Right lobe of liver (tissue), 6 donors: ENCODE results near the gene MAFF. TPM values are rescaled to one million over a fixed set of nuclear protein-coding genes. Genes with fewer than 3 reads are reported as not detected.

Experiments used
- ATAC-seq, 4 donors: fragments of 200-7000 bp; cut with Tn5 transposase; one replicate each; pipeline ENCODE4 v1.9.1; 2020; ENCODE audit warnings: mild to moderate bottlenecking in 4 of 4, moderate library complexity in 4 of 4
- DNase-seq, 3 donors: peaks; one replicate each; pipeline ENCODE4 v3.0.0-alpha.2; 2020
- H3K27ac ChIP-seq, 3 donors: fragments of 200-600 bp; one replicate each; pipeline ENCODE4 v1.8.0; 2022
- H3K27me3 ChIP-seq, 2 donors: fragments of 200-600 bp; one replicate each; pipeline ENCODE4 v1.8.0; 2022
- H3K36me3 ChIP-seq, 4 donors: fragments of 200-600 bp; sonication (generic) in 1 of 4; one replicate each; pipeline versions ENCODE4 v1.5.1 to v1.8.0; 2017 to 2022; ENCODE audit warnings: control low read depth in 1 of 4
- H3K4me1 ChIP-seq, 4 donors: fragments of 200-600 bp; sonication (generic) in 1 of 4; one replicate each; pipeline versions ENCODE4 v1.5.1 to v1.8.0; 2017 to 2022; ENCODE audit warnings: control low read depth in 1 of 4
- H3K4me3 ChIP-seq, 3 donors: fragments of 200-600 bp; one replicate each; pipeline ENCODE4 v1.8.0; 2022
- H3K9me3 ChIP-seq, 4 donors: fragments of 200-600 bp; sonication (generic) in 1 of 4; one replicate each; pipeline versions ENCODE4 v1.5.1 to v1.8.0; 2017 to 2022; ENCODE audit warnings: control low read depth in 1 of 4
- CTCF ChIP-seq, 4 donors: fragments of 200-600 bp in 3 of 4; fragments of 450-650 bp in 1 of 4; IDR thresholded peaks; one replicate each; pipeline versions ENCODE4 v1.5.1 to v1.8.0; 2016 to 2022; ENCODE audit warnings: antibody characterized with exemption in 4 of 4, mild to moderate bottlenecking in 2 of 4
- POLR2A ChIP-seq: fragments of 450-650 bp; IDR thresholded peaks from one replicate; pipeline ENCODE4 v1.6.1; 2017; ENCODE audit warnings: antibody characterized with exemption, mild to moderate bottlenecking
- WGBS: methylation state at CpG from one replicate; pipeline ENCODE4 v1.1.6; 2018; ENCODE audit warnings: low coverage, low lambda C conversion rate; ENCODE audit not compliant: insufficient coverage; ENCODE audit errors: missing lambda C conversion rate; 5-methylcytosine and 5-hydroxymethylcytosine counted together
- intact Hi-C, 2 donors: fragments of 100-400 bp; cut with DNase I; formaldehyde crosslinking; loops; one replicate each; pipeline versions ENCODE4 v1.11.2 to v1.14.1; 2022
- total RNA-seq, 6 experiments: library from RNA; depleted of rRNA in 2 of 6; stranded (reverse); fragments of >200 nt in 2 of 6; fragmentation: NEBNext Ultra II Directional in 3 of 6; extraction: Animal tissue kit (Norgen Biotek cat#: 25700) in 3 of 6; gene quantifications; one replicate each; pipeline versions ENCODE4 v1.1.0 to v1.2.4, GENCODE V29; 2016 to 2023
- donor health status: DM: no; HTN: yes; CAD: no.
- donor health status: DM: no; HTN: no; CAD: no.
- donor health status: DM: no; HTN: no; CAD: no.
- donor health status: DM: no; HTN: yes; CAD: no.
- donor health status: DM: no; HTN: yes; CAD: no.

Gene MAFF
- total RNA-seq, 6 experiments from 2014 or later = 2.6 to 30.6 (median 11.0) TPM

- ATAC-seq = no peak
- 17% methylated on average over 1 of the region's 3 CpGs for WGBS
- no peak for TF ChIP-seq CTCF (IDR thresholded peaks at IDR 0.05)
- TF ChIP-seq POLR2A = no peak
- H3K27me3 ChIP-seq = no peaks in the 10 kb centered on the region
- no peak overlapping the region for H3K4me3 ChIP-seq
- peak overlapping the region in 1 of 3 donors; percentile 1 for H3K27ac ChIP-seq
- H3K36me3 ChIP-seq = peaks cover 0 to 10% (median 2%) of the 10 kb centered on the region in 4 donors
- H3K9me3 ChIP-seq = no peaks in the 10 kb centered on the region
- intact Hi-C loops = loop anchor here in 1 of 2 donors (10.0 kb wide), 1 partner anchor 64 kb away; no protein-coding TSS in a partner anchor
- H3K4me1 ChIP-seq = no peaks in the 10 kb centered on the region
- DNase-seq = no peak
Observed at GRCh38 chr22:38228326-38228872, 26.6 kb downstream of the MAFF start.

- 9% methylated on average over 1 of the region's 14 CpGs for WGBS
Observed at GRCh38 chr22:38228873-38229740, 27.3 kb downstream of the MAFF start.

DNA sequence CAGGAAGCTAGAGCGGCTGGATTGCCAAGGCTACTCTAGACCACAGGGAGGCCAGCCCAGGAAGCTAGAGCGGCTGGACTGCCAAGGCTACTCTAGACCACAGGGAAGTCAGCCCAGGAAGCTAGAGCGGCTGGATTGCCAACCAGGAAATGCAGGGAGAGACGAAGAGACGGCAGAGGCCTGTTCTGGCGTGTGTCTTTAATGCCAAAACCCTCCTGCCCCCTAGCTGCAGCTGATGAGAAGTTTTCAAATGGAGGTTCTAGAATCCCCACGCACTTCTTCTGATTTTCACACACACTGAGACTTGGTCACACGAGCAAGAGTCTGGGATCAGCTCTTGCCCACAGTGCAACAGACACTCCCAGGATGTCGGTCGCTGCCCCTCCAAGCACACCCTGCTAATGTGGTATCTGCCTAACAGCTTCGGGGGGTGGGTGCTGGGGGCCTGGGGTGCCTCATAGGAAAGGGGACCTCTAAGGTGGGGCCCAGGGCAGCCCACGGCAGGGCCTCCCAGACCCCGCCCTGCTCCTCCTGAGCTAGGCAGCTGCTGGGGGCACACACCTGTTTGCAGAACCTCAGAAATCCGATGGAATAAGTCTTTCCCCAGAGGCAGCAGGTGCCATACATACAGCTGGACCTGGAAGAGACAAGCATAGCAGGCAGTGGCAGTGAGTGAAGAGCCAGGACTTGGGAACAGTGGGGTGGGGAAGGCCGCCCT is 28.5 kb downstream of the MAFF start:
- peak; percentile 42 to 52 (median 50) for TF ChIP-seq CTCF (IDR thresholded peaks at IDR 0.05)
- no peak for TF ChIP-seq POLR2A
- H3K36me3 ChIP-seq = peaks cover 0 to 5% (median 3%) of the 10 kb centered on the region in 4 donors
- no peak overlapping the region for H3K27ac ChIP-seq
- peaks cover 0 to 6% (median 3%) of the 10 kb centered on the region in 4 donors for H3K4me1 ChIP-seq
- WGBS = 100% methylated on average over 1 of the region's 15 CpGs
- intact Hi-C loops = loop anchor here in 1 of 2 donors (10.0 kb wide), 1 partner anchor 125 kb away; no protein-coding TSS in a partner anchor
- no peaks in the 10 kb centered on the region for H3K9me3 ChIP-seq
- ATAC-seq (peak; percentile 57 to 75 (median 70)), DNase-seq (peak in 1 of 3 donors; percentile 51)
- H3K27me3 ChIP-seq = no peaks in the 10 kb centered on the region
- H3K4me3 ChIP-seq = no peak overlapping the region

More at GRCh38 chr22:38228873-38229740, 27.3 kb downstream of the MAFF start:
- TF ChIP-seq CTCF (IDR thresholded peaks at IDR 0.05) = no peak
- TF ChIP-seq POLR2A = no peak
- peaks cover 0 to 7% (median 2%) of the 10 kb centered on the region in 4 donors for H3K36me3 ChIP-seq
- no peak overlapping the region for H3K4me3 ChIP-seq
- H3K27me3 ChIP-seq = no peaks in the 10 kb centered on the region
- ATAC-seq = peak in 1 of 4 donors; percentile 59
- H3K27ac ChIP-seq = no peak overlapping the region
- DNase-seq = no peak
- intact Hi-C loops = loop anchor here in 1 of 2 donors (10.0 kb wide), 1 partner anchor 64 kb away; no protein-coding TSS in a partner anchor
- no peaks in the 10 kb centered on the region for H3K9me3 ChIP-seq
- peaks cover 0 to 6% (median 0%) of the 10 kb centered on the region in 4 donors for H3K4me1 ChIP-seq

DNA sequence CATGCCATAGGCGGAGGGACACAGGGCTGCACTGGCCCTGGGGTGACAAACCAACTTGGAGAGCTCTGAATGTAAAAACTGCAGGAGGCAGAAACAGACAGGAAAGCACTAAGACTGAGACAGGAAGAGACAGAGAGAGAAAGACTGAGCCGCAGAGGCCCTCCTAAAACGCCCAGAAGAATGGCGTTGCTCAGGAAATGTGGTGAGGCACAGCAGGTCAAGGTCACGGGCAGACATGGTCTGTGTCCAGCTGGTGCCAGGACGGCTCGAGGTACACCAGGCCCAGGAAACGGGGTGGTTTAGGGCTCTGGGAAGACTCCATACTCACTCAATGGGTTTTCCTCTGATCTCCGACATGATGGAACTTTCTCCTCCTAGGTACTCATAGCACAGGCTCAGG is 29.1 kb downstream of the MAFF start:
- Histone ChIP-seq H3K27ac (no peak overlapping the region), H3K36me3 (peaks cover 0 to 5% (median 3%) of the 10 kb centered on the region in 4 donors), H3K9me3 (no peaks in the 10 kb centered on the region), H3K4me1 (peaks cover 0 to 6% (median 3%) of the 10 kb centered on the region in 4 donors), H3K4me3 (no peak overlapping the region), H3K27me3 (no peaks in the 10 kb centered on the region)
- ATAC-seq (no peak), DNase-seq (no peak)
- TF ChIP-seq CTCF (IDR thresholded peaks at IDR 0.05) (no peak), POLR2A (no peak)
- 62% methylated on average over 8 of the region's 9 CpGs for WGBS
- intact Hi-C loops = loop anchor here in 1 of 2 donors (10.0 kb wide), 1 partner anchor 126 kb away; no protein-coding TSS in a partner anchor
